Psoas muscle (tissue), 8 donors: ENCODE results near the gene SHROOM3. TPM values are rescaled to one million over a fixed set of nuclear protein-coding genes. Genes with fewer than 3 reads are reported as not detected.

Source experiments
- ATAC-seq, 4 donors: fragments of 200-7000 bp; cut with Tn5 transposase; one replicate each; pipeline ENCODE4 v1.9.1; 2020; ENCODE audit warnings: moderate library complexity in 3 of 4, mild to moderate bottlenecking in 2 of 4
- DNase-seq, 2 donors: peaks; one replicate each; pipeline ENCODE4 v3.0.0-alpha.2; 2020
- H3K27ac ChIP-seq: fragments of 200-600 bp; one replicate; pipeline ENCODE4 v1.8.0; 2022
- H3K27me3 ChIP-seq, 3 donors: fragments of 200-600 bp in 1 of 3; one replicate each; pipeline versions ENCODE4 v1.6.1 to v1.8.0; 2013 to 2022; ENCODE audit warnings: low read length in 2 of 3, mild to moderate bottlenecking in 2 of 3, moderate library complexity in 1 of 3; ENCODE audit not compliant: insufficient read depth in 3 of 3
- H3K36me3 ChIP-seq, 2 donors: fragments of 200-600 bp in 1 of 2; one replicate each; pipeline versions ENCODE4 v1.6.1 to v1.8.0; 2013 to 2022; ENCODE audit warnings: low read depth in 1 of 2, mild to moderate bottlenecking in 1 of 2, moderate library complexity in 1 of 2; ENCODE audit not compliant: insufficient read depth in 1 of 2
- H3K4me1 ChIP-seq: fragments of 200-600 bp; one replicate; pipeline ENCODE4 v1.8.0; 2022
- H3K4me3 ChIP-seq: fragments of 200-600 bp; one replicate; pipeline ENCODE4 v1.8.0; 2022; ENCODE audit warnings: mild to moderate bottlenecking
- H3K9me3 ChIP-seq: fragments of 200-600 bp; one replicate; pipeline ENCODE4 v1.8.0; 2022
- CTCF ChIP-seq: fragments of 200-600 bp; IDR thresholded peaks from one replicate; pipeline ENCODE4 v1.8.0; 2022; ENCODE audit warnings: antibody characterized with exemption
- WGBS, 3 donors: extraction: QIAGEN DNeasy Blood & Tissue Kit; methylation state at CpG; one replicate each; pipeline versions ENCODE4 v1.1.6 to v1.1.7; 2013; 5-methylcytosine and 5-hydroxymethylcytosine counted together
- intact Hi-C, 2 donors: fragments of 100-400 bp; cut with DNase I; formaldehyde crosslinking; loops; one replicate each; pipeline versions ENCODE4 v1.11.0 to v1.14.2; 2022
- polyA plus RNA-seq, 3 donors: library from polyadenylated mRNA; stranded (reverse); fragments of 200-250 nt; gene quantifications; one replicate each; pipeline ENCODE4 v1.2.3, GENCODE V29; 2013
- total RNA-seq, 4 donors: library from RNA; stranded (reverse); fragmentation: NEBNext Ultra II Directional in 2 of 4; extraction: Animal tissue kit (Norgen Biotek cat#: 25700) in 2 of 4; gene quantifications; one replicate each; pipeline versions ENCODE4 v1.2.1 to v1.2.4, GENCODE V29; 2021 to 2023
- donor health status: healthy with polysubstance abuse.
- donor health status: DM: no; HTN: no; CAD: no; lungs with moderate emphysema.
- donor health status: Bipolar disorder and iron deficiency.
- donor health status: healthy.
- donor health status: DM: yes; HTN: yes; CAD: no.
- donor health status: DM: no; HTN: no; CAD: no.
- donor health status: DM: no; HTN: no; CAD: no.
- donor health status: DM: yes; HTN: yes; CAD: no.

Gene SHROOM3
- total and polyA plus RNA-seq, 7 donors = 0.01 to 0.79 (median 0.06) TPM

- Histone ChIP-seq H3K36me3 (no peaks in the 10 kb centered on the region), H3K27ac (no peak overlapping the region), H3K9me3 (peaks cover 8% of the 10 kb centered on the region), H3K4me3 (no peak overlapping the region), H3K4me1 (no peaks in the 10 kb centered on the region), H3K27me3 (peaks cover 0 to 2% (median 0%) of the 10 kb centered on the region in 3 donors)
- DNase-seq (peak in 1 of 2 donors; percentile 60), ATAC-seq (peak in 1 of 4 donors; percentile 22)
- TF ChIP-seq CTCF = no peak
- intact Hi-C loops = no loop called here
- WGBS, 3 donors = 17 to 32% (median 19%) methylated on average over 12 of the region's 12 CpGs
Measured at GRCh38 chr4:76811604-76812412, 376.8 kb downstream of the SHROOM3 start.

DNA sequence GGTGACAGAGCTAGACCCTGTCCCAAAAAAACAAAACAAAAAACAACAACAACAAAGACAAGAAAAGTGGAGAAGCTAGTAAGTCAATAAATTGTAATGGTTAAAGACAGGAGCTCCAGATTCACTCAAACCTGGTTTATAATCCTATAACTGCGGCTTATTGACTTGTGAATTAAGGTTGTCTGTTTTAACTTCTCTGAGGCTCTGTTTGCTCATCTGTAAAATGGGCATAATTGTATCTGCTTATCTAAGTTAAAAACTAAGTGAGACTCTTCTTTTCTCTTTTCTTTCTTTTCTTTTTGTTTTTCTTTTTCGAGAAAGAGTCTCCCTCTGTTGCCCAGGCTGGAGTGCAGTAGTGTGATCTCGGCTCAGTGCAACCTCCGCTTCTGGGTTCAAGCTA is 378.0 kb downstream of the SHROOM3 start:
- H3K9me3 ChIP-seq = peaks cover 4% of the 10 kb centered on the region
- intact Hi-C loops = no loop called here
- ATAC-seq = no peak
- H3K27me3 ChIP-seq = peaks cover 0 to 2% (median 0%) of the 10 kb centered on the region in 3 donors
- H3K36me3 ChIP-seq = no peaks in the 10 kb centered on the region
- no peak overlapping the region for H3K27ac ChIP-seq
- no peak for DNase-seq
- H3K4me3 ChIP-seq = no peak overlapping the region
- WGBS, 3 donors = 94 to 97% (median 96%) methylated on average over 4 of the region's 4 CpGs
- TF ChIP-seq CTCF = no peak
- no peaks in the 10 kb centered on the region for H3K4me1 ChIP-seq

- ATAC-seq = peak in 1 of 4 donors; percentile 45
- no peak overlapping the region for H3K27ac ChIP-seq
- 36 to 53% (median 43%) methylated on average over 1 of the region's 1 CpG for WGBS, 3 donors
Measured at GRCh38 chr4:76821641-76822040, 386.6 kb downstream of the SHROOM3 start.

DNA sequence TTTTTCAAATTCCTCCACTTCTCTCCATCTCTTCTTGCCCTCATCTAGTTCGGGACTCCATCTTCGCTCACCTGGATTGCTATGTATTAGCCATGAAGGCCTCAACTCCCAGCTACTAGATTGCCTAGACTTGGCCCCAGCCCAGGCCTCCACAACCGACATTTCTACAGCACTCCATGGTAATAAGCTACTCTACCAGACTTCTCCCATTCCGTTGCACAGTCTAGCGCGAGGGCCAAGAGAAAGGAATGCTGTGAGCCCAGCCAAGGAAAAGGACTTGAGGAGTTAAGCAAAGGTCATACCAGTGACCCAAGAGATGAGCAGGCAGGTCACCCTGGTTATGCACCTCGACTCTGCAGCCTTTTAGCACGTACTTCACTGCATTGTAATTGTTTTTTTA is 387.3 kb downstream of the SHROOM3 start:
- DNase-seq = peak; percentile 41 to 64

More at GRCh38 chr4:76821641-76822040, 386.6 kb downstream of the SHROOM3 start:
- Histone ChIP-seq H3K9me3 (no peaks in the 10 kb centered on the region), H3K36me3 (no peaks in the 10 kb centered on the region), H3K4me1 (no peaks in the 10 kb centered on the region), H3K4me3 (no peak overlapping the region), H3K27me3 (peaks cover 0 to 4% (median 0%) of the 10 kb centered on the region in 3 donors)
- no peak for DNase-seq
- TF ChIP-seq CTCF = no peak
- intact Hi-C loops = no loop called here

More for the DNA sequence above, 387.3 kb downstream of the SHROOM3 start:
- no peaks in the 10 kb centered on the region for H3K36me3 ChIP-seq
- H3K9me3 ChIP-seq = no peaks in the 10 kb centered on the region
- no peak for TF ChIP-seq CTCF
- WGBS, 3 donors = 47 to 75% (median 61%) methylated on average over 8 of the region's 8 CpGs
- no peak overlapping the region for H3K4me3 ChIP-seq
- intact Hi-C loops = no loop called here
- no peaks in the 10 kb centered on the region for H3K4me1 ChIP-seq
- H3K27ac ChIP-seq = no peak overlapping the region
- peaks cover 0 to 4% (median 0%) of the 10 kb centered on the region in 3 donors for H3K27me3 ChIP-seq
- peak in 2 of 4 donors; percentile 58 to 60 for ATAC-seq
